NCI-H524 (cell line): ENCODE data around the gene CCDC186.
"Not testable (repeated sequence)": the region's sequence is repeated elsewhere in the genome, so short reads cannot be mapped to it uniquely, and the experiment has no call there.

Experiments
- DNase-seq, 2 experiments: peaks; one replicate each; lab custom pipeline; 2025; lab: John Stamatoyannopoulos, UW

CCDC186 gene

GRCh38 chr10:114173603-114173920, 441 bp downstream of the CCDC186 start:
- no peak for DNase-seq

GRCh38 chr10:114172776-114173602, 1.0 kb downstream of the CCDC186 start:
- no peak for DNase-seq

GRCh38 chr10:114172216-114172615, 1.8 kb downstream of the CCDC186 start:
- no peak for DNase-seq

GRCh38 chr10:114168450-114169009, 5.5 kb downstream of the CCDC186 start:
- no peak for DNase-seq

GRCh38 chr10:114167985-114168384, 6.0 kb downstream of the CCDC186 start:
- DNase-seq = no peak

GRCh38 chr10:114166494-114166893, 7.5 kb downstream of the CCDC186 start:
- DNase-seq = no peak

- no peak for DNase-seq
Observed at GRCh38 chr10:114166043-114166442, 8.0 kb downstream of the CCDC186 start.

- no peak for DNase-seq
Observed at GRCh38 chr10:114163062-114163461, 10.9 kb downstream of the CCDC186 start.

GRCh38 chr10:114157912-114158311, 16.1 kb downstream of the CCDC186 start:
- peak in 1 of 2 experiments; percentile 6 for DNase-seq

GRCh38 chr10:114151892-114152291, 22.1 kb downstream of the CCDC186 start:
- DNase-seq = no peak

GRCh38 chr10:114151486-114151885, 22.5 kb downstream of the CCDC186 start:
- no peak for DNase-seq

GRCh38 chr10:114149476-114149875, 24.5 kb downstream of the CCDC186 start:
- not testable (repeated sequence) for DNase-seq

- no peak for DNase-seq
Observed at GRCh38 chr10:114143160-114143559, 30.8 kb downstream of the CCDC186 start.

- no peak for DNase-seq
Observed at GRCh38 chr10:114142018-114142417, 32.0 kb downstream of the CCDC186 start.

GRCh38 chr10:114140827-114141226, 33.2 kb downstream of the CCDC186 start:
- DNase-seq = not testable (repeated sequence)

- DNase-seq = no peak
Observed at GRCh38 chr10:114140036-114140435, 34.0 kb downstream of the CCDC186 start.

- no peak for DNase-seq
Observed at GRCh38 chr10:114138581-114138980, 35.4 kb downstream of the CCDC186 start.

- no peak for DNase-seq
Observed at GRCh38 chr10:114135476-114135875, 38.5 kb downstream of the CCDC186 start.

GRCh38 chr10:114131094-114131493, 42.9 kb downstream of the CCDC186 start:
- no peak for DNase-seq

- DNase-seq = no peak
Observed at GRCh38 chr10:114121031-114121430, 53.0 kb downstream of the CCDC186 start.

GRCh38 chr10:114118514-114118913, 55.5 kb downstream of the CCDC186 start:
- no peak for DNase-seq

GRCh38 chr10:114117728-114118127, 56.3 kb downstream of the CCDC186 start:
- DNase-seq = no peak

- no peak for DNase-seq
Observed at GRCh38 chr10:114115661-114116445, 58.1 kb downstream of the CCDC186 start.
